HCT116 (cell line): Measurements from ENCODE around the gene MLLT3. TPM values are rescaled to one million over a fixed set of nuclear protein-coding genes. Genes with fewer than 3 reads are reported as not detected.

ENCODE experiments used
- ATAC-seq: fragments of 200-7000 bp; cut with Tn5 transposase; 2 replicates; pipeline ENCODE4 v1.9.1; 2020; ENCODE audit warnings: mild to moderate bottlenecking, moderate library complexity
- BruUV-seq: library from RNA; stranded (reverse); fragments of 400-500 nt; replicated peaks from 2 replicates; lab custom pipeline; 2021; lab: Mats Ljungman, UMichigan
- CTCF ChIA-PET: fragments of 300-600 bp; sonication (Branson Sonifier 250); formaldehyde crosslinking; loops from one replicate; lab custom pipeline; 2021; ENCODE audit warnings: antibody characterized with exemption; lab: Charles Lee
- POLR2A ChIA-PET: fragments of 300-600, 350-600 bp; sonication (Branson Sonifier 250); formaldehyde crosslinking; loops from one replicate; lab custom pipeline; 2021; ENCODE audit warnings: antibody characterized with exemption; lab: Charles Lee
- RAD21 ChIA-PET, 2 experiments: fragments of 300-600 bp; sonication (Branson Sonifier 250); formaldehyde crosslinking; loops; one replicate each; lab custom pipeline; 2023; ENCODE audit warnings: low total read pairs in 2 of 2; ENCODE audit not compliant: uncharacterized antibody in 2 of 2, unreplicated experiment in 2 of 2, low non-redundant PET in 1 of 2; lab: Charles Lee
- DNase-seq: peaks from one replicate; pipeline ENCODE4 v3.0.0-alpha.2; 2010; ENCODE audit warnings: low read depth, low spot score
- H2AFZ ChIP-seq: fragments of 200-600 bp; shearing (Covaris generic), sonication (generic); 2 replicates; pipeline ENCODE4 v1.6.1; 2017; ENCODE audit warnings: low read depth, mixed run types, mixed read lengths, antibody characterized with exemption, low read length; ENCODE audit not compliant: poor library complexity, severe bottlenecking
- H3K27ac ChIP-seq: 2 replicates; pipeline ENCODE4 v1.5.1; 2012; ENCODE audit warnings: low read depth, low read length
- H3K27me3 ChIP-seq: fragments of 200-600 bp; sonication (generic); 2 replicates; pipeline ENCODE4 v1.6.1; 2016; ENCODE audit warnings: mixed run types, low read length, mixed read lengths; ENCODE audit not compliant: insufficient read depth
- H3K36me3 ChIP-seq, 2 experiments: fragments of 200-500 bp in 1 of 2; fragments of 200-600 bp in 1 of 2; sonication (Bioruptor generic) in 1 of 2; sonication (generic) in 1 of 2; 2 replicates each; pipeline versions ENCODE4 v1.5.1 to v1.6.1; 2014 to 2016; ENCODE audit warnings: low read length in 2 of 2, inconsistent platforms in 1 of 2, mixed read lengths in 1 of 2, mixed run types in 1 of 2; ENCODE audit not compliant: insufficient read depth in 2 of 2, control insufficient read depth in 1 of 2
- H3K4me1 ChIP-seq, 2 experiments: fragments of 200-600 bp in 1 of 2; sonication (generic) in 1 of 2; 2 replicates each; pipeline versions ENCODE4 v1.5.1 to v1.6.1; 2012 to 2017; ENCODE audit warnings: low read length in 2 of 2, inconsistent platforms in 1 of 2, mild to moderate bottlenecking in 1 of 2, mixed read lengths in 1 of 2, mixed run types in 1 of 2, moderate library complexity in 1 of 2; ENCODE audit not compliant: insufficient read depth in 2 of 2, control insufficient read depth in 1 of 2
- H3K4me2 ChIP-seq: fragments of 200-600 bp; sonication (generic); 2 replicates; pipeline ENCODE4 v1.6.1; 2017; ENCODE audit warnings: mixed run types, low read length, mixed read lengths
- H3K4me3 ChIP-seq, 2 experiments: fragments of 200-600 bp in 1 of 2; sonication (generic) in 1 of 2; replicated peaks in 1 of 2; 2 replicates each; pipeline ENCODE4 v1.5.1; 2011 to 2016; ENCODE audit warnings: low read length in 2 of 2, control low read depth in 1 of 2, low read depth in 1 of 2, mild to moderate bottlenecking in 1 of 2, mixed read lengths in 1 of 2, mixed run types in 1 of 2
- H3K79me2 ChIP-seq: fragments of 200-600 bp; sonication (generic); 2 replicates; pipeline ENCODE4 v1.6.1; 2017; ENCODE audit warnings: mild to moderate bottlenecking, mixed run types, low read length, moderate library complexity, mixed read lengths; ENCODE audit not compliant: insufficient read depth
- H3K9ac ChIP-seq: fragments of 200-600 bp; sonication (generic); 2 replicates; pipeline ENCODE4 v1.6.1; 2016; ENCODE audit warnings: low read length, mixed read lengths
- H3K9me2 ChIP-seq: fragments of 200-600 bp; sonication (generic), shearing (Covaris generic); 2 replicates; pipeline ENCODE4 v1.6.1; 2017; ENCODE audit warnings: mixed run types, mild to moderate bottlenecking, moderate library complexity; ENCODE audit not compliant: insufficient read depth
- H3K9me3 ChIP-seq, 2 experiments: fragments of 200-500 bp in 1 of 2; fragments of 200-600 bp in 1 of 2; sonication (Bioruptor generic) in 1 of 2; sonication (generic) in 1 of 2; 2 replicates each; pipeline ENCODE4 v1.6.1; 2014 to 2017; ENCODE audit warnings: low read length in 2 of 2, mixed read lengths in 2 of 2, inconsistent platforms in 1 of 2, low read depth in 1 of 2, mild to moderate bottlenecking in 1 of 2, mixed run types in 1 of 2, moderate library complexity in 1 of 2; ENCODE audit not compliant: control insufficient read depth in 1 of 2, insufficient read depth in 1 of 2
- H4K20me1 ChIP-seq: fragments of 200-600 bp; sonication (generic), shearing (Covaris generic); 2 replicates; pipeline ENCODE4 v1.6.1; 2017; ENCODE audit warnings: mixed run types, mild to moderate bottlenecking, moderate library complexity; ENCODE audit not compliant: insufficient read depth
- CEBPB ChIP-seq: IDR thresholded peaks from 2 replicates; pipeline ENCODE4 v1.6.1; 2012; ENCODE audit warnings: low read depth
- EZH2 ChIP-seq: fragments of 200-600 bp; sonication (generic); IDR thresholded peaks from 2 replicates; pipeline ENCODE4 v1.6.1; 2017; ENCODE audit warnings: antibody characterized with exemption, mixed run types
- MAX ChIP-seq: IDR thresholded peaks from 2 replicates; pipeline ENCODE4 v1.6.1; 2012
- SP1 ChIP-seq: IDR thresholded peaks from 2 replicates; pipeline ENCODE4 v1.6.1; 2012; ENCODE audit warnings: low read depth
- SRF ChIP-seq: IDR thresholded peaks from 2 replicates; pipeline ENCODE4 v1.6.1; 2012; ENCODE audit warnings: low read depth
- ZBTB33 ChIP-seq: IDR thresholded peaks from 2 replicates; pipeline ENCODE4 v1.6.1; 2011; ENCODE audit warnings: mild to moderate bottlenecking, low read length, moderate library complexity; ENCODE audit not compliant: insufficient replicate concordance; ENCODE audit errors: extremely low read depth
- ZFX ChIP-seq: fragments of 450-650 bp; IDR thresholded peaks from 2 replicates; pipeline ENCODE4 v1.6.1; 2017
- ZNF274 ChIP-seq: fragments of 200-500 bp; sonication (Bioruptor generic); IDR thresholded peaks from 2 replicates; pipeline ENCODE4 v1.6.1; 2014; ENCODE audit warnings: mild to moderate bottlenecking, low read depth, low read length, inconsistent platforms
- intact Hi-C: fragments of 100-400 bp; cut with micrococcal nuclease; formaldehyde crosslinking; loops from 2 replicates; pipeline ENCODE4 v1.10.0; 2022
- total RNA-seq: library from RNA; stranded (reverse); gene quantifications from one replicate; pipeline ENCODE4 v1.2.1, GENCODE V29; 2021; ENCODE audit not compliant: unreplicated experiment

The MLLT3 gene
- total RNA-seq, 1 experiment from 2014 or later: 4.3 TPM

DNA sequence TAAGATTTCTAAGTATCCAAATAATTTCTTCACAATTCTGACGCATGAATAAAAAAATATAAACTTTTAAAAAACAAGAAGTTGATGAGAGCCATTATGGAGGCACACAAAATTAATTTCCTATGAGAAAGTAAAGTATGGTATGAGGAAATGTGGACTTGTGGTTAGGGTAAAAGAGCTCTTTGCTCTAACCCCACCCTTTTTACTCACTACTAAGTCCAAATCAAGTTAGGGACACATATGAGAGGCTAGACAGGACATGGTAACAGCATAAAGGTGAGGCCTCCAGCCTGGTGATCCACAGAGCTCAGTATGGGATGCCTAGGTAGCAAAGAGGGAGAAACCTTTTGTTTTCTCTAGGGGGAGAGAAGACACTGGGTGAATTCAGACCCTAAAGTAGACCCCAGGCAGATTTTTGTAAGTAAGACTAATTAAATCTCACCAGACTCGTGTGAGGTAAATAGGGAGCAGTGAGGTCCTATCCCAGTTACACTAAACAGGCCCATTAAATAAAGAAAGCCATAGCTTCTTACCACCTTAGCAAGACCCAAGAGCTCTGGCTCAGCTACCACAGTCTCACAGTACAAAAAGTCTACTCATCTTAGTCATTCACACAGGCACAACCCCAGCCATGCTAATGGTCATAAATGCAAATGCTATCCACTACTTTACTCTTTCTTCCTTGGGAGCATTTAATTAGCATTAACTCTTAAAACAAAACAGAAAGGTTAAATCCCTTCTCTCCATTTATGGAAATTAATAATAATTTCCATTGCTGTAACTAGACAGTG lies 42.6 kb downstream of the MLLT3 start:
- Histone ChIP-seq H3K4me3 (no peak overlapping the region), H3K9me3 (no peaks in the 10 kb centered on the region), H3K27ac (no peak overlapping the region), H3K4me2 (no peak overlapping the region), H3K36me3 (no peaks in the 10 kb centered on the region; a peak in 1 of 4 replicates), H4K20me1 (peaks cover 3% of the 10 kb centered on the region; the same call in 1 of the 2 replicates), H2AFZ (no peak overlapping the region), H3K9me2 (no peaks in the 10 kb centered on the region), H3K27me3 (no peaks in the 10 kb centered on the region; the same call in 1 of the 2 replicates), H3K9ac (no peak overlapping the region), H3K79me2 (no peaks in the 10 kb centered on the region), H3K4me1 (no peaks in the 10 kb centered on the region)
- POLR2A ChIA-PET: no interaction called here
- BruUV-seq: no TSS peak
- TF ChIP-seq ZBTB33: no peak
- no peak for TF ChIP-seq EZH2
- TF ChIP-seq MAX: no peak
- TF ChIP-seq SRF: no peak
- no peak for TF ChIP-seq CEBPB
- RAD21 ChIA-PET: interaction anchor here in 1 of 2 experiments (0.6 kb wide), 1 partner anchor 123 kb away, joined by 3 read pairs; no protein-coding TSS in a partner anchor
- intact Hi-C loops: no loop called here
- CTCF ChIA-PET: no interaction called here
- DNase-seq: no peak
- no peak for ATAC-seq

- Histone ChIP-seq H3K9ac (no peak overlapping the region), H3K4me3 (no peak overlapping the region), H3K4me1 (no peaks in the 10 kb centered on the region), H3K27ac (no peak overlapping the region), H3K36me3 (no peaks in the 10 kb centered on the region), H3K79me2 (no peaks in the 10 kb centered on the region), H2AFZ (no peak overlapping the region), H3K4me2 (no peak overlapping the region), H3K9me2 (no peaks in the 10 kb centered on the region), H4K20me1 (no peaks in the 10 kb centered on the region), H3K9me3 (no peaks in the 10 kb centered on the region)
- no peak for DNase-seq
- ChIA-PET CTCF (no interaction called here), POLR2A (no interaction called here)
- no peak for ATAC-seq
- no TSS peak for BruUV-seq
- no peak for TF ChIP-seq SP1
- no peak for TF ChIP-seq ZFX
- TF ChIP-seq ZNF274: no peak
- TF ChIP-seq, all 23 proteins: peak for 0
- RAD21 ChIA-PET: no interaction called here
- intact Hi-C loops: no loop called here
- peaks cover 8% of the 10 kb centered on the region; the same call in 1 of the 2 replicates for H3K27me3 ChIP-seq
Observed at GRCh38 chr9:20573023-20573422, 49.3 kb downstream of the MLLT3 start.
